ENCODE data around the gene PHF1.

PHF1 gene

DNA sequence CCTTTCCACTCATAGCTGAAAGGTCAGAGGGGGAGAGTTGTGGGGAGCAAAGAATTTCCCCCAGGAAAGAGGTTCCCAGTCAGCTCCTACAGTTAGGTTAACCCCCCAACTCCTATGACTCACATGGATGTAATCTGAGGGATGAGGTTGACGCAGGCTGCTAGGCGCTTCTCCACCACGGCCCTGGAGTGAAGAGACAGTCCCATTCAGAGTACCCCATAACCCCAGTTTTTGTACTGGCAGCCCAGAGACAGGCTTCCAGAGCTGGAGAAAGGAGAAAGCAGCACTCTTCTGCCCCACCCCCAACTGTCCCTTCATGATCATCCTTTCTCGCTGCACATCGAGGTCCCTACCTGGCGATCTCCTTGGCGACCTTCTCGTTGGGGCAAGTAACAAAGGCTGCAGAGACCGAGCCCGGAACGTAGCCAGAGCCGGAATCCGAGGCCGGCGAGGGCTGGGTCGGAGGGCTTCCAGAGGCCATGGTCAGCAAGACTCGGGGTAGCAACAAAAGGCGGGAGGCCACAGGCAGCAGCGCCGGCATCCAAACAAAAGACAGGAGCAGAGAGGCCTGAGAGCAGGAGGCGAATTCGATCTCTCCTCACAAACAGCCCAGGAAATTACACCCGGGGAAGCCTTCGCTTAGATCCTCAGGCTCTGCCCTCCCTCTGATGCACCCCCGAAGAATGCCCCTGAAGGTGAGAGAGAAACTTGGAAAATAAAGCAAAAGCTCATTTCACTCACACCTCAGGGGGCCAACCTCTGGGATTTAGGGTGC is 6.5 kb downstream of the PHF1 start:
- H3K36me3 ChIP-seq (ENCODE audit: insufficient read depth, low read length), result peaks cover 27% of the 10 kb centered on the region

DNA sequence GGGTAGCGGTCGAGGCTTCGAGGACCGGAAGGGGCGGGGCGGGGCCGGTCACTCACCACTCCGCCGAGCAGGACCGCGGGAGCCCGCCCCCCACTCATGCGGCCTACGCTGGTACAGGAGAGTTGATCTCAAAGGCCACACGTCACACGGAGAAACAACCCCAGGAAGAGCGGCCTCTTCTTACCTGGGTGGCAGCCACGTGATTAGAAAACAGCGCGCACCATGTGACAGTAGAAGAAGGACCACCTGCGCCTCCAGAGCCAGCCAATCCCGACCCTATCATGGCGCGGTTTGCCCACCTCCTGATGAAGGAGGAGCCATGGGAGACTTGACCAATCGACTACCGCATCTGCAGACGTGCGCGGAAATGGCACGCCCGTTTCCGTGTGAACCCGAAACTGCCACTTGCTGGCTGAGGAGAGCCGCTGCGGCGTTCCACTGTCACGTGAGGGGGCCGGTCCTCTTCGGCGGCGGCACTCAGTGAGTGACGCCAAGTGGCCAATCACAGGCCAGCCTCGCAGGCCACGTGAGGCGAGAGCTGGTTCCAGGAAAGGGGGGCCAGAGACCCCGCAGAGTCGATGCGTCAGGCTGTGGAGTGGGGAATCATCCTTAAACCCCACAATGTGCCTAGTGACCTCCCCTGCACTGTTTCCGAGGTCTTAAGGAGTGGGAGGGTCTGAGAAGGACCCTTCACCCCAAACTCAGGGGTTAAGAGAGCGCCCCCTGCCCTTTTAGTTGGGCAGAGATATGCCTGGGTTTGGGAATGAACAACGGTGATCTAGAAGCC is 7.3 kb downstream of the PHF1 start, which contains the start of gene CUTA:
TSS of gene CUTA (minus strand) at position 205 of the 787 bp plus-strand sequence. CDS start at position 98, 107 bp downstream.
- Histone ChIP-seq H3K27me3 (ENCODE audit: insufficient read depth, low read length) (no peaks in the 10 kb centered on the region), H3K4me1 (ENCODE audit: insufficient read depth, low read length) (peaks cover 44% of the 10 kb centered on the region), H3K9me3 (ENCODE audit: low read length) (no peaks in the 10 kb centered on the region), H3K4me3 (ENCODE audit: low read length) (peak within 1 kb of the TSS; percentile 74), H2AFZ (ENCODE audit: low read depth, low read length) (peak within 1 kb of the TSS; percentile 41), H3K36me3 (ENCODE audit: insufficient read depth, low read length) (peaks cover 21% of the 10 kb centered on the region)

More for the DNA sequence above, 6.5 kb downstream of the PHF1 start:
- peak overlapping the region; percentile 41 for H2AFZ ChIP-seq (ENCODE audit: low read depth, low read length)
- peak overlapping the region; percentile 74 for H3K4me3 ChIP-seq (ENCODE audit: low read length)
- H3K4me1 ChIP-seq (ENCODE audit: insufficient read depth, low read length), result peaks cover 47% of the 10 kb centered on the region
- H3K9me3 ChIP-seq (ENCODE audit: low read length), result no peaks in the 10 kb centered on the region
- H3K27me3 ChIP-seq (ENCODE audit: insufficient read depth, low read length), result no peaks in the 10 kb centered on the region

DNA sequence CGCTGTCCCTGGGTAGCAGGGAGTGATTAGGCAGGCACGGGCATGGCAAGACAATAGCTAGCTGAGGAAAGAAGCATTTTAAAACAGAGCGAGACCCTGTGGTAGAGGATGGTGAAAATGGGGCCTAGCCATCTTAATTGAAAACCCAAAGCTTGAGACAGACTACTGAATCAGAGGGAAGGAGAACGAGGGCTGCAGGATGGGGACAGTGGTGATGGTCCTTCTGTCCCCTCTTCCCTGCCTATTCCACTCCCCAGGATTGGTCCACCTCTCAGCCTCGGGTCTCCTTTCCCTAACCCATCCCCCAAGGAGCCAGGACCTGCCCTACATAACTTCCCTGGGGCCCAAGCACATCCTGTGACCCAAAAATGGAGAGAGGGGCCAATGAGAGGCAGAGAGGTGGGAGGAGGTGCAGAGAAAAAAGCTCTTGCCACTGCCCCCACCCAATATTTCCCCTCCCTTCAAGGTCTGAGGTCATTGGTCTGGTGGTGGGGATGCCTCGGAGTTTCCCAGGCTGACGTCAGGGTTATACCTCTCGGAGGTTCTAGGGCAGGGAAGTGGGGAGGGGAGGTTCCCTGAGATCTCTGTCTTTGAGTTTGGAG is 8.0 kb downstream of the PHF1 start:
- peaks cover 44% of the 10 kb centered on the region for H3K4me1 ChIP-seq (ENCODE audit: insufficient read depth, low read length)
- no peaks in the 10 kb centered on the region for H3K27me3 ChIP-seq (ENCODE audit: insufficient read depth, low read length)
- H2AFZ ChIP-seq (ENCODE audit: low read depth, low read length), result no peak overlapping the region
- peak overlapping the region; percentile 74 for H3K4me3 ChIP-seq (ENCODE audit: low read length)
- H3K9me3 ChIP-seq (ENCODE audit: low read length), result no peaks in the 10 kb centered on the region
- peaks cover 23% of the 10 kb centered on the region for H3K36me3 ChIP-seq (ENCODE audit: insufficient read depth, low read length)

- peak within 1 kb of the TSS; percentile 74 for H3K4me3 ChIP-seq (ENCODE audit: low read length)
- no peaks in the 10 kb centered on the region for H3K27me3 ChIP-seq (ENCODE audit: insufficient read depth, low read length)
- H3K4me1 ChIP-seq (ENCODE audit: insufficient read depth, low read length), result peaks cover 53% of the 10 kb centered on the region
- H3K36me3 ChIP-seq (ENCODE audit: insufficient read depth, low read length), result peaks cover 16% of the 10 kb centered on the region
- no peak within 1 kb of the TSS for H2AFZ ChIP-seq (ENCODE audit: low read depth, low read length)
- H3K9me3 ChIP-seq (ENCODE audit: low read length), result no peaks in the 10 kb centered on the region
These were observed 9.0 kb downstream of the PHF1 start, which contains the start of gene SYNGAP1 for GRCh38 chr6:33419580-33420490. Gene SYNGAP1 (plus strand): TSS chr6:33420065. CDS start chr6:33420265, 200 bp downstream.

GRCh38 chr6:33420491-33421343 is 9.9 kb downstream of the PHF1 start:
- H3K4me1 ChIP-seq (ENCODE audit: insufficient read depth, low read length), result peaks cover 57% of the 10 kb centered on the region
- H3K27me3 ChIP-seq (ENCODE audit: insufficient read depth, low read length), result no peaks in the 10 kb centered on the region
- no peak overlapping the region for H2AFZ ChIP-seq (ENCODE audit: low read depth, low read length)
- H3K9me3 ChIP-seq (ENCODE audit: low read length), result no peaks in the 10 kb centered on the region
- peak overlapping the region; percentile 74 for H3K4me3 ChIP-seq (ENCODE audit: low read length)
- peaks cover 7% of the 10 kb centered on the region for H3K36me3 ChIP-seq (ENCODE audit: insufficient read depth, low read length)

- Histone ChIP-seq H3K4me1 (ENCODE audit: insufficient read depth, low read length) (peaks cover 55% of the 10 kb centered on the region), H2AFZ (ENCODE audit: low read depth, low read length) (no peak overlapping the region), H3K27me3 (ENCODE audit: insufficient read depth, low read length) (no peaks in the 10 kb centered on the region), H3K9me3 (ENCODE audit: low read length) (no peaks in the 10 kb centered on the region), H3K4me3 (ENCODE audit: low read length) (peak overlapping the region; percentile 74), H3K36me3 (ENCODE audit: insufficient read depth, low read length) (peaks cover 4% of the 10 kb centered on the region)
These were observed 10.5 kb downstream of the PHF1 start for GRCh38 chr6:33421344-33421643.

GRCh38 chr6:33423777-33424176 is 13.0 kb downstream of the PHF1 start:
- Histone ChIP-seq H3K4me3 (ENCODE audit: low read length) (no peak overlapping the region), H3K27me3 (ENCODE audit: insufficient read depth, low read length) (no peaks in the 10 kb centered on the region), H3K9me3 (ENCODE audit: low read length) (no peaks in the 10 kb centered on the region), H3K4me1 (ENCODE audit: insufficient read depth, low read length) (peaks cover 58% of the 10 kb centered on the region), H2AFZ (ENCODE audit: low read depth, low read length) (no peak overlapping the region), H3K36me3 (ENCODE audit: insufficient read depth, low read length) (peaks cover 4% of the 10 kb centered on the region)

GRCh38 chr6:33424855-33425667 is 14.2 kb downstream of the PHF1 start:
- peaks cover 61% of the 10 kb centered on the region for H3K4me1 ChIP-seq (ENCODE audit: insufficient read depth, low read length)

DNA sequence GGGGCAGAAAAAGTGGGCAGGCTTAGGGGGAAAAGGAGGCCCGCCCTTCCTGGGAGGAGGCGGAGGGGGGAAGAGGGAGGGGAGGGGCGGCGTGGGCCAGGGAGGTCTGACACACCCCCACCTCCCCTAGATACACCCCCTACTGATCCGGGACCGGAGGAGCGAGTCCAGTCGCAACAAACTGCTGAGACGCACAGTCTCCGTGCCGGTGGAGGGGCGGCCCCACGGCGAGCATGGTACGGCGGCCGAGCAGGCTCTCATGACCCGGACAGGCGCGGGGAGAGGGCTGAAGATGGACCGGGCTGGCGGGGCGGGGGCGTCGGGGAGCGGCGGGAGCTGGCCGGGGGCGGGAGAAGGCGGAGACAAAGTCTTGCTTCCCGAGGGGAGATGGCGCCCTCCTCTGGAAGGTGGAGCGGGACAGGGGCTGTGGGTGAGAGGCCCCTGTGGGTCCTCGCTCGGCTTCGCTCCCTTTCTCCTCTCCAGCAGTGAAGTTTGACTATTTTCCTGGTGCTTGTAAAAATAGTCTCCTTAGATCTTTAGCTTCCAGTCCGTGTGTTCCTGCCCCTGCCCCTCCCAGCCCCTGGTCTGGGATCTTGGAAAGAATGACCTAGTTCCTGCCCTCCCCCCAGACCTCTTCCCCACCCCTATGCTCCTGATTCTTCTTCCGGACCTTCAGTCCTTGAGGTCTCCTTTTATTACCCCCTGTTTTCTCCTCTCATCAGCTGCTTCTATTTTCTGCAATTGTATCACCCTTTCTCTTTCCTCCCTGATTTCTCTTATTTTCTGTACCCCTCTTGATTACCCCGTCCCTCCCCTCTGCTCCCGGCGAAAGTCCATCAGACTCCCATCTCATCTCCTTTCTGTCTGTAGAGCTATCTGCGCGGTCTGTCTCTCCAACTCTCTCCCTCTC is 15.1 kb downstream of the PHF1 start:
- H3K4me1 ChIP-seq (ENCODE audit: insufficient read depth, low read length), result peaks cover 67% of the 10 kb centered on the region
- no peak overlapping the region for H2AFZ ChIP-seq (ENCODE audit: low read depth, low read length)
- peak overlapping the region; percentile 62 for H3K4me3 ChIP-seq (ENCODE audit: low read length)
- H3K36me3 ChIP-seq (ENCODE audit: insufficient read depth, low read length), result peaks cover 4% of the 10 kb centered on the region
- H3K27me3 ChIP-seq (ENCODE audit: insufficient read depth, low read length), result no peaks in the 10 kb centered on the region
- no peaks in the 10 kb centered on the region for H3K9me3 ChIP-seq (ENCODE audit: low read length)

More at GRCh38 chr6:33424855-33425667, 14.2 kb downstream of the PHF1 start:
- H2AFZ ChIP-seq (ENCODE audit: low read depth, low read length), result no peak overlapping the region
- no peaks in the 10 kb centered on the region for H3K27me3 ChIP-seq (ENCODE audit: insufficient read depth, low read length)
- H3K9me3 ChIP-seq (ENCODE audit: low read length), result no peaks in the 10 kb centered on the region
- H3K4me3 ChIP-seq (ENCODE audit: low read length), result peak overlapping the region; percentile 62
- peaks cover 4% of the 10 kb centered on the region for H3K36me3 ChIP-seq (ENCODE audit: insufficient read depth, low read length)

GRCh38 chr6:33426590-33427511 is 16.0 kb downstream of the PHF1 start:
- Histone ChIP-seq H3K4me3 (ENCODE audit: low read length) (peak overlapping the region; percentile 62), H3K9me3 (ENCODE audit: low read length) (no peaks in the 10 kb centered on the region), H3K36me3 (ENCODE audit: insufficient read depth, low read length) (peaks cover 4% of the 10 kb centered on the region), H3K27me3 (ENCODE audit: insufficient read depth, low read length) (no peaks in the 10 kb centered on the region), H2AFZ (ENCODE audit: low read depth, low read length) (no peak overlapping the region), H3K4me1 (ENCODE audit: insufficient read depth, low read length) (peaks cover 67% of the 10 kb centered on the region)

All from neuron (in vitro differentiated cells).